Activated naive CD4-positive, alpha-beta T cell treated with anti-CD3 and anti-CD28 coated beads, Interleukin-2, amount 50 U/mL, for 72 hours (primary cell): ENCODE results near the gene FRAS1. TPM values are rescaled to one million over a fixed set of nuclear protein-coding genes. Genes with fewer than 3 reads are reported as not detected.
"Not testable (repeated sequence)": the region's sequence is repeated elsewhere in the genome, so short reads cannot be mapped to it uniquely, and the experiment has no call there.

Source experiments
- ATAC-seq, 2 donors: fragments of 150-1000 bp; cut with Tn5 transposase; 2 replicates each; pipeline ENCODE4 v1.10.0; 2021; ENCODE audit warnings: mild to moderate bottlenecking in 2 of 2, moderate library complexity in 2 of 2
- DNase-seq, 2 donors: peaks; one replicate each; pipeline ENCODE4 v3.0.0; 2021 to 2022; ENCODE audit warnings: low spot score in 2 of 2
- H3K27ac Mint-ChIP-seq, 2 donors: one replicate each; pipeline ENCODE4 v1.8.0; 2022; ENCODE audit warnings: mild to moderate bottlenecking in 2 of 2, mixed read lengths in 2 of 2
- H3K36me3 Mint-ChIP-seq, 2 donors: one replicate each; pipeline ENCODE4 v1.8.0; 2022; ENCODE audit warnings: mixed read lengths in 2 of 2
- H3K9me3 Mint-ChIP-seq, 2 donors: one replicate each; pipeline ENCODE4 v1.8.0; 2022; ENCODE audit warnings: mixed read lengths in 2 of 2
- total RNA-seq, 2 donors: library from RNA; stranded (reverse); gene quantifications; one replicate each; pipeline ENCODE4 v1.2.3, GENCODE V29; 2022

The FRAS1 gene
- total RNA-seq, 2 donors from 2014 or later = 0.06 TPM; not detected in 1

- H3K36me3 Mint-ChIP-seq = no peaks in the 10 kb centered on the region
- H3K27ac Mint-ChIP-seq = no peak overlapping the region
- H3K9me3 Mint-ChIP-seq = no peaks in the 10 kb centered on the region
- ATAC-seq = no peak
- no peak for DNase-seq
Observed at GRCh38 chr4:78518561-78518960, 461.4 kb downstream of the FRAS1 start.

DNA sequence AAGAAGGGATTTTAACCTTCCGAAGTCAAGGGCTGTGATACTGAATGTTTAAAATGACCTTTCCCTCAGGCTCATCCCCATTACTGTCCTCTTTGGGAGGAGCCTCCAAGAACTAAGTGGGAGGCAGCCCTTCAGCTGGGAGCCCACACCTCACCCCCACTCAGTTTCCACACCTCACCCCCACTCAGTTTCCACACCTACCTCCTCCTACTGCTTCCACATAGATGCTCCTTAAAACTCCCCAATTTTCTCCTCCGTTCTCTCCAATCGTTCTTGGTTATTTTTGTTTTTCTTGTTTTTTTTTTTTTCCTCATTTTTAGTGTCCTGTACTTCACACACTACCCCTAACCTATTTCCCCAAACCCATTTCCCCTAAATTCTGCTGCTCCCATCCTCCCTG, 462.8 kb downstream of the FRAS1 start:
- Mint-ChIP-seq H3K36me3 (no peaks in the 10 kb centered on the region), H3K27ac (no peak overlapping the region), H3K9me3 (no peaks in the 10 kb centered on the region)
- DNase-seq (no peak), ATAC-seq (no peak)

DNA sequence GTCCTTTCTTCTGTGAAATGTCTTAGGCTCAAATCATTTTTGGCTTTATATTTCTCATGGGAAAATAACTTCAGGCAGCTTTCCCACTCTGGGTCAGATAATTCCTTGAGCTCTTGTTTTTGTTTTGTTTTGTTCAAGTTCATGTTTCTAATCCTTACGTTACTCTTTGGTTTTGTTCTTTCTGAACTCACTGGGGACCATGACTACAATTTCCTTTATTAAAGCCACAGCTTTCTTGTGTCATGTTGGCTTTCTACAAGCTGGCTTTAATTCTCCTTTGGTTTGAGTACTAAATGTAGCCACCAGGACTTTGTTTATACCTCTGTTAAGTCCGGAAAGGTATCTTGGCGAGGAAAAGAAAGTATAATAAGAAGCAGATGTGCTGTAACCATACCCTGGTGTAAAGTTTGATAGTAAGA, 463.7 kb downstream of the FRAS1 start:
- no peak for DNase-seq
- no peaks in the 10 kb centered on the region for H3K36me3 Mint-ChIP-seq
- H3K27ac Mint-ChIP-seq = no peak overlapping the region
- no peaks in the 10 kb centered on the region for H3K9me3 Mint-ChIP-seq
- ATAC-seq = no peak

DNA sequence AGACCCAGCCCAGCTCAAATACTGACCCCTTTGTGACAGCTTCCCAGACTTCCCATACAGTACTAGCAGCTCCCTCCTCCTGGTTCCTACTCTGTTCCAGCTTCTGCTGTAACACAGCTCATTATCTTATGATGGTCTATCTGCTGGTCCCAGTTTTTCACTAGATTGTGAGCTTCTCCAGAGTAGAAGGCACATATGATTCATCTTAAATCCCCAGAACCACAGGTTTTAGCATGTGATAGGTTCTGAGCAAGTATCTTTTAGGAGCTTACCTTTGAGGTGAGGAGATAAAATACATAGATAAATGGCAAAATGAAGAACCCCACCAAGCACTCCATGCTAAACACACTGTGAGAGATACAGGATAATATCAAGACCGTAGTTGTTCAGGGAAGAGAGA, 466.9 kb downstream of the FRAS1 start:
- Mint-ChIP-seq H3K9me3 (no peaks in the 10 kb centered on the region), H3K36me3 (no peaks in the 10 kb centered on the region), H3K27ac (no peak overlapping the region)
- no peak for ATAC-seq
- DNase-seq = no peak

GRCh38 chr4:78525559-78525958, 468.4 kb downstream of the FRAS1 start:
- no peak overlapping the region for H3K27ac Mint-ChIP-seq
- no peak for ATAC-seq
- H3K9me3 Mint-ChIP-seq = no peaks in the 10 kb centered on the region
- no peaks in the 10 kb centered on the region for H3K36me3 Mint-ChIP-seq
- no peak for DNase-seq

GRCh38 chr4:78527103-78527502, 470.0 kb downstream of the FRAS1 start:
- H3K36me3 Mint-ChIP-seq = no peaks in the 10 kb centered on the region
- H3K27ac Mint-ChIP-seq = no peak overlapping the region
- H3K9me3 Mint-ChIP-seq = no peaks in the 10 kb centered on the region
- DNase-seq = no peak
- no peak for ATAC-seq

- no peak for ATAC-seq
- DNase-seq = no peak
- H3K36me3 Mint-ChIP-seq = no peaks in the 10 kb centered on the region
- H3K27ac Mint-ChIP-seq = no peak overlapping the region
- no peaks in the 10 kb centered on the region for H3K9me3 Mint-ChIP-seq
Observed at GRCh38 chr4:78527555-78527954, 470.4 kb downstream of the FRAS1 start.

DNA sequence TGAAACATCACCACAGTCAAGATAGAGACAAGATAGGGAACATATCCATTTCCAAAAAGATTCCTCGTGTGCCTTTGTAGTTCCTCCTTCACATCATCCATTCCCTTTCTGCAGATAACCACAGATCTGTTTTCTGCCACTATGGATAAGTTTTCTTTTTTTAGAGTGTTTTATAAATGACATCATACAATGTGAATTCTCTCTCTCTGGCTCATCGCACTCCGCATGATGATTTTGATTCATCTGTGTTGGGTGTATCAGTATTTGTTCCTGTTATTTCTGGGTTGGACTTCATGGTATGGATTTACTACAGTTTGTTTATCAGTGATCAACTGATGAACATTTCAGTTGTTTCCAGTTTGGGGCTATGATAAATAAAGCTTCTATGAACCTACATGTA, 471.2 kb downstream of the FRAS1 start:
- no peaks in the 10 kb centered on the region for H3K36me3 Mint-ChIP-seq
- H3K27ac Mint-ChIP-seq = no peak overlapping the region
- H3K9me3 Mint-ChIP-seq = no peaks in the 10 kb centered on the region
- DNase-seq (no peak), ATAC-seq (no peak)

DNA sequence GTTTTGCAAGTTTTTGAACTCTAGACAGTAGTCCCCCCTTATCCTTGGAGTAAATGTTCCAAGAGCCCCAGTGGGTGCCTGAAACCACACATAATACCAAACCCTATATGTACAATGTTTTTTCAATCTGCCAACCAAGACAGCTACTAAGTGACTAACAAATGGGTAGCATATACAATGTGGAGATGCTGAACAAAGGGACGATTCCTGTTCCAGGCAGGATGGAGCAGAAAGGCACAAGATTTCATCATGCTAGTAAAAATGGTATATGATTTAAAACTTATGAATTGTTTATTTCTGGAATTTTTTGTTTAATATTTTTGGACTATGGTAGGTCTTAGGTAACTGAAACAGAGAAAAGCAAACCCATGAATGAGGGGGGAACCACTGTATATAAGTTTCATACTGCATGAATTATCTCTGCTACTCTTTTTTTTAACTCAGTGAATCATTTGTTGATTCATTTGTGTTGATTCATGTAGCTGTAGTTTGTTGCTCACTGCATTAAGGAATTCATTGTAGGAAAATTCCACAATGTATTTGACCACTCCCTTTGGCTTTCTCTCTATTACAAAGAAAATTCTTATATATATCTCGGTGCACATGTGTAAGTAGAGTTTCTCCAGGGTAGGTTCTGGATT, 472.6 kb downstream of the FRAS1 start:
- no peaks in the 10 kb centered on the region for H3K9me3 Mint-ChIP-seq
- ATAC-seq = no peak
- no peak for DNase-seq
- H3K27ac Mint-ChIP-seq = no peak overlapping the region
- no peaks in the 10 kb centered on the region for H3K36me3 Mint-ChIP-seq

DNA sequence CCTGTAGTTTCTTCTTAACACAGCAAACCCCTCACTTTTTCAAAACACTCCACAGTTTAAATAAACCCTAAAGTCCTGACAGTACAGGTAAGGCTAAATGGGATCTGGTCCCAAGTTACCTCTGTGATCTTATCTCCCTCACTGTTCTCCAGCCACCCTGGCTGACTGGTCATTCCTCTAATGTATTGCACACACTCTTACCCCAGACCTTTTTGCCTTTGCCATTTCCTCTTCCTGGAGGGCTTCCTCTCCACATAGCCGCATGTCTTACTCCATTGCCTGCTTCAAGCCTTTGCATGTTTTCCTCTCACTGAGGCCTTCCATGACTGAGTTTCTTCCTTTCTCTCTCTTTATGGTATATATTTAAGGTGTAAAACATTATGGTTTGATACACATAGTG, 474.9 kb downstream of the FRAS1 start:
- ATAC-seq = no peak
- no peak overlapping the region for H3K27ac Mint-ChIP-seq
- no peaks in the 10 kb centered on the region for H3K9me3 Mint-ChIP-seq
- H3K36me3 Mint-ChIP-seq = no peaks in the 10 kb centered on the region
- no peak for DNase-seq

GRCh38 chr4:78533854-78534253, 476.7 kb downstream of the FRAS1 start:
- Mint-ChIP-seq H3K27ac (no peak overlapping the region), H3K9me3 (no peaks in the 10 kb centered on the region), H3K36me3 (no peaks in the 10 kb centered on the region)
- DNase-seq = no peak
- ATAC-seq = no peak

DNA sequence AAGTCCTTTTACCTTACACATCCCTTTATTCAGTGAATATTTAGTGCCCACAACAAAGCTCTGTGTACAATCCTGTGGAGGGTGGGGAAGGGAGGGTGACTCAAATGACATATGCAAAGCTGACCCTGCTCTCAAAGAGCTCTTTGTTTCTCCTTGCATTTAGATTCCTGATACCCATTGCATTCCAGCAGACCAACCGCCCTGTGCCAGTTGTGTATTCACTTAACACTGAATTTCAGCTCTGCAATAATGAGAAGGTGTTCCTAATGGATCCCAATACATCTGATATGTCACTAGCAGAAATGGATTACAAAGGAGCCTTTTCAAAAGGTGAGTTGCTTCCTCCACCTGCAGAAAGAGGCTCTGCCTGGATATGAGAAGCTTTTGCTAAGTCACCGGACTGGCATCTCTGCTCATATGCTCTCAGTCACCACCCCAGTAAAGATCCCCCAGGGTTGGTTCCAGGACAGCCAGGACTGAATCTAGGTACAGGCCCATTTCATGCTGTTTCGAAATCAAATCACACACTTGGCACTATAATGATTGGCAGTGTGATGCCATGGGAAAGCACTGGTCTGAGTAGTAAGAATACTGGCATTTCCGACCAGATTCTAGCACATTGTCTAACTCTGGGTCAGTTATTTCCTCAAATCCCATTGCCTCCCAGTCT, 477.3 kb downstream of the FRAS1 start:
- H3K9me3 Mint-ChIP-seq = no peaks in the 10 kb centered on the region
- ATAC-seq (no peak), DNase-seq (no peak)
- H3K27ac Mint-ChIP-seq = no peak overlapping the region
- no peaks in the 10 kb centered on the region for H3K36me3 Mint-ChIP-seq

DNA sequence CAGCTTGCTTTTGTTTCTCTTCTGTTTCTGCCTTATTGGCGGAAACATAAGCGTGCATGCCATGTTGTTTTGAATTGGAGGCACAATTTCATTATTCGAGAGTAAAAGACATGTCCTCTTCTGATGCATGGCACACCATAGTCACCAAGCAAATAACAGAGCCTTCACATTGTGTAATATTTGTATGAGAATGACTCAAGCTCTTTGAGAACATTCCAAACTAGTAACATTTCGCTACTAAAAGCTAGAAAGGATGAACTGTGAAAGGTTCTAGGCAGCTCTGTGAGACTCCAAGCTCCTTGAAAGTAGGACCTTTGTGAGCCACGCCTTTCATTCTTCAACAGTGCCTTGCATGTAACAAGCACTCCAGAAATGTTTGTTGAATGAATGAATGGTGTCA, 485.2 kb downstream of the FRAS1 start:
- DNase-seq = no peak
- Mint-ChIP-seq H3K9me3 (no peaks in the 10 kb centered on the region), H3K27ac (no peak overlapping the region), H3K36me3 (no peaks in the 10 kb centered on the region)
- no peak for ATAC-seq

- Mint-ChIP-seq H3K36me3 (no peaks in the 10 kb centered on the region), H3K9me3 (no peaks in the 10 kb centered on the region), H3K27ac (no peak overlapping the region)
- ATAC-seq (peak; percentile 18 to 93), DNase-seq (no peak)
Observed at GRCh38 chr4:78543424-78544125, 486.5 kb downstream of the FRAS1 start.

- no peak overlapping the region for H3K27ac Mint-ChIP-seq
- DNase-seq (no peak), ATAC-seq (no peak)
- H3K9me3 Mint-ChIP-seq = no peaks in the 10 kb centered on the region
- no peaks in the 10 kb centered on the region for H3K36me3 Mint-ChIP-seq
Observed at GRCh38 chr4:78544678-78545077, 487.6 kb downstream of the FRAS1 start.

- Mint-ChIP-seq H3K27ac (no peak overlapping the region), H3K9me3 (no peaks in the 10 kb centered on the region), H3K36me3 (no peaks in the 10 kb centered on the region)
- ATAC-seq (no peak), DNase-seq (no peak)
Observed at GRCh38 chr4:78545275-78546246, 488.4 kb downstream of the FRAS1 start.

GRCh38 chr4:78547899-78548298, 490.8 kb downstream of the FRAS1 start:
- not testable (repeated sequence) for DNase-seq, H3K27ac Mint-ChIP-seq, H3K36me3 Mint-ChIP-seq, H3K9me3 Mint-ChIP-seq, ATAC-seq
